HL-60 (cell line): Measurements from ENCODE around the gene SIVA1.

Experiments used
- DNase-seq, 2 experiments: peaks; one replicate each; pipeline ENCODE4 v3.0.0-alpha.2; 2010 to 2020; ENCODE audit warnings: low read depth in 1 of 2, low spot score in 1 of 2
- H3K27ac ChIP-seq: fragments of 250-450 bp; sonication (Bioruptor Pico); replicated peaks from 2 replicates; pipeline ENCODE4 v1.5.1; 2020; ENCODE audit warnings: mild to moderate bottlenecking, moderate library complexity
- H3K27me3 ChIP-seq: fragments of 250-450 bp; sonication (Bioruptor Pico); 2 replicates; pipeline ENCODE4 v1.5.1; 2021; ENCODE audit warnings: mild to moderate bottlenecking, moderate library complexity; ENCODE audit not compliant: insufficient read depth, poor library complexity, severe bottlenecking
- H3K4me3 ChIP-seq: replicated peaks from 2 replicates; pipeline ENCODE4 v1.5.1; 2011; ENCODE audit warnings: mild to moderate bottlenecking, control low read depth, low read length; ENCODE audit not compliant: insufficient read depth
- CTCF ChIP-seq: IDR thresholded peaks from one replicate; pipeline ENCODE4 v1.5.1; 2011; ENCODE audit warnings: low read length, control low read depth, inconsistent platforms; ENCODE audit not compliant: insufficient read depth
- GABPA ChIP-seq: IDR thresholded peaks from 2 replicates; pipeline ENCODE4 v1.6.1; 2012; ENCODE audit warnings: low read depth
- POLR2AphosphoS5 ChIP-seq: IDR thresholded peaks from 2 replicates; pipeline ENCODE4 v1.6.1; 2012; ENCODE audit warnings: low read depth
- REST ChIP-seq: IDR thresholded peaks from 2 replicates; pipeline ENCODE4 v1.6.1; 2012; ENCODE audit warnings: low read depth; ENCODE audit not compliant: insufficient replicate concordance
- SPI1 ChIP-seq: IDR thresholded peaks from 2 replicates; pipeline ENCODE4 v1.6.1; 2012; ENCODE audit warnings: low read depth, mild to moderate bottlenecking, borderline replicate concordance

Gene SIVA1

GRCh38 chr14:104769324-104770071, 16.6 kb downstream of the SIVA1 start:
- Histone ChIP-seq H3K27ac (no peak overlapping the region), H3K4me3 (no peak overlapping the region), H3K27me3 (no peaks in the 10 kb centered on the region)
- TF ChIP-seq REST (no peak), POLR2AphosphoS5 (0 out of 2 replicates have a peak, but pooled peaks have one; percentile 1), CTCF (no peak)
- no peak for DNase-seq

GRCh38 chr14:104770072-104770579, 17.2 kb downstream of the SIVA1 start:
- TF ChIP-seq POLR2AphosphoS5 (0 out of 2 replicates have a peak, but pooled peaks have one; percentile 38), SPI1 (no peak)
- DNase-seq = no peak
- no peaks in the 10 kb centered on the region for H3K27me3 ChIP-seq
- no peak overlapping the region for H3K4me3 ChIP-seq
- H3K27ac ChIP-seq = no peak overlapping the region

GRCh38 chr14:104770851-104771272, 17.9 kb downstream of the SIVA1 start:
- Histone ChIP-seq H3K4me3 (no peak overlapping the region), H3K27ac (no peak overlapping the region), H3K27me3 (no peaks in the 10 kb centered on the region)
- no peak for DNase-seq
- no peak for TF ChIP-seq GABPA
- TF ChIP-seq SPI1 = no peak
- TF ChIP-seq CTCF = peak; percentile 47
- TF ChIP-seq POLR2AphosphoS5 = no peak
- no peak for TF ChIP-seq REST

- 0 out of 2 replicates have a peak, but pooled peaks have one; percentile 16 for TF ChIP-seq POLR2AphosphoS5
- TF ChIP-seq SPI1 = no peak
- Histone ChIP-seq H3K4me3 (no peak overlapping the region), H3K27ac (no peak overlapping the region), H3K27me3 (no peaks in the 10 kb centered on the region)
- DNase-seq = no peak
Observed at GRCh38 chr14:104771374-104771773, 18.4 kb downstream of the SIVA1 start.
